Bronchial epithelial cell (primary cell): ENCODE results near the gene EXOSC10. TPM values are rescaled to one million over a fixed set of nuclear protein-coding genes. Genes with fewer than 3 reads are reported as not detected.

Experiments used
- DNase-seq: peaks from one replicate; pipeline ENCODE4 v3.0.0-alpha.2; 2010; ENCODE audit warnings: low read depth
- FAIRE-seq: peaks from 2 replicates; lab custom pipeline; 2011; peaks lifted over from hg19 to GRCh38; lab: Jason Lieb, UNC
- H3K27me3 ChIP-seq: 2 replicates; pipeline ENCODE4 v1.5.1; 2011; ENCODE audit warnings: low read length; ENCODE audit not compliant: control insufficient read depth, insufficient read depth
- H3K36me3 ChIP-seq: 2 replicates; pipeline ENCODE4 v1.5.1; 2011; ENCODE audit warnings: low read length; ENCODE audit not compliant: control insufficient read depth, insufficient read depth
- H3K4me3 ChIP-seq: 2 replicates; pipeline ENCODE4 v1.5.1; 2011; ENCODE audit warnings: mild to moderate bottlenecking, low read depth, low read length, control low read depth
- total RNA-seq: library from RNA; depleted of rRNA; stranded (reverse); fragments of >200 nt; gene quantifications from 2 replicates; pipeline ENCODE4 v1.2.1, GENCODE V29; 2014
- TF ChIP-seq, protein P1 (sequence below): IDR thresholded peaks from 2 replicates; pipeline ENCODE4 v1.5.1; 2011; ENCODE audit warnings: mild to moderate bottlenecking, moderate library complexity, low read length, control low read depth, inconsistent platforms; ENCODE audit not compliant: insufficient read depth, severe bottlenecking

EXOSC10 gene
- 37.4 and 45.1 TPM in 2 replicates for total RNA-seq

DNA sequence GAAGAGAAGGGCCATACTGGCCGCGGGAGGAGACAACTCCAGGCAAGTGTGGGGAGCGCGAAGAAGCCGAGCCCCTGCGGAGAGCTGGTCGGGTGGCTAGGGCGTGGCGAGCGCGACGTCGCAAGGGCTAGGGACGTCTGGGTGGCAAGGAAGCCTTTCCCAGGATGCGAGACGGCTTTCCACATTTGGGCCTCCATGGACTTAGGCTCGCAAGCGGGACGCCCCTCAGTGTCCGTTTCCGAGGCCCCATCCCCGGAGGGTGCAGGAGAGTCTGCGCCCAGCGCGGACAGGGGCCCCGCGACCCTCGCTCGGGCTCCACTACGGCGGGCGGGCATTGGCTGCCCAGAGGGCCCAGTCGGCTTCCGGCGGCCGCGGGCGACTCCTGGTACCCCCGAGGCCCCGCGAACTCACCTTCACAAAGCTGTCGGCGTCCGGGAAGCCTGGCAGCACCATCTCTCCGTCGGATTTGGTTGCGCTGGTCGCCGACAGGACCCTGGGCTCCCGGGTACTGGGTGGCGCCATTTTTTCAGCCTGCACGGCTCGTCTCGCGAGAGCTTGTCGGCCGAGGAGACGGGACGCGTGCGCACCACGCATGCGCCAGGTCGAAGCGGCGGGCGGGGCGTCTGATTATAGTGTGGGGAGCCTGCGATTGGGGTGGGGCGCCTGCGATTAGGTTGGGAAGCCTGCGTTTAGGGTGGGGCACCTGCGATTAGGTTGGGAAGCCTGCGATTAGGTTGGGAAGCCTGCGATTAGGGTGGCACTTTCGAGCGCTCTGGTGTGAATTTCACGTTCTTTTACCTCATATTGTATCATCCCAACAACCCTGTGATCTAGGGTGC, at the start of gene EXOSC10:
TSS of gene EXOSC10 (minus strand) at position 560 of the 839 bp plus-strand sequence. CDS start at position 522, 38 bp downstream.
- FAIRE-seq, result no peak
- peaks cover 5% of the 10 kb centered on the region for H3K36me3 ChIP-seq
- peak; percentile 74 for DNase-seq
- TF ChIP-seq, protein P1, sequence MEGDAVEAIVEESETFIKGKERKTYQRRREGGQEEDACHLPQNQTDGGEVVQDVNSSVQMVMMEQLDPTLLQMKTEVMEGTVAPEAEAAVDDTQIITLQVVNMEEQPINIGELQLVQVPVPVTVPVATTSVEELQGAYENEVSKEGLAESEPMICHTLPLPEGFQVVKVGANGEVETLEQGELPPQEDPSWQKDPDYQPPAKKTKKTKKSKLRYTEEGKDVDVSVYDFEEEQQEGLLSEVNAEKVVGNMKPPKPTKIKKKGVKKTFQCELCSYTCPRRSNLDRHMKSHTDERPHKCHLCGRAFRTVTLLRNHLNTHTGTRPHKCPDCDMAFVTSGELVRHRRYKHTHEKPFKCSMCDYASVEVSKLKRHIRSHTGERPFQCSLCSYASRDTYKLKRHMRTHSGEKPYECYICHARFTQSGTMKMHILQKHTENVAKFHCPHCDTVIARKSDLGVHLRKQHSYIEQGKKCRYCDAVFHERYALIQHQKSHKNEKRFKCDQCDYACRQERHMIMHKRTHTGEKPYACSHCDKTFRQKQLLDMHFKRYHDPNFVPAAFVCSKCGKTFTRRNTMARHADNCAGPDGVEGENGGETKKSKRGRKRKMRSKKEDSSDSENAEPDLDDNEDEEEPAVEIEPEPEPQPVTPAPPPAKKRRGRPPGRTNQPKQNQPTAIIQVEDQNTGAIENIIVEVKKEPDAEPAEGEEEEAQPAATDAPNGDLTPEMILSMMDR, result no peak
- H3K4me3 ChIP-seq, result peak within 1 kb of the TSS; percentile 83
- no peaks in the 10 kb centered on the region for H3K27me3 ChIP-seq

DNA sequence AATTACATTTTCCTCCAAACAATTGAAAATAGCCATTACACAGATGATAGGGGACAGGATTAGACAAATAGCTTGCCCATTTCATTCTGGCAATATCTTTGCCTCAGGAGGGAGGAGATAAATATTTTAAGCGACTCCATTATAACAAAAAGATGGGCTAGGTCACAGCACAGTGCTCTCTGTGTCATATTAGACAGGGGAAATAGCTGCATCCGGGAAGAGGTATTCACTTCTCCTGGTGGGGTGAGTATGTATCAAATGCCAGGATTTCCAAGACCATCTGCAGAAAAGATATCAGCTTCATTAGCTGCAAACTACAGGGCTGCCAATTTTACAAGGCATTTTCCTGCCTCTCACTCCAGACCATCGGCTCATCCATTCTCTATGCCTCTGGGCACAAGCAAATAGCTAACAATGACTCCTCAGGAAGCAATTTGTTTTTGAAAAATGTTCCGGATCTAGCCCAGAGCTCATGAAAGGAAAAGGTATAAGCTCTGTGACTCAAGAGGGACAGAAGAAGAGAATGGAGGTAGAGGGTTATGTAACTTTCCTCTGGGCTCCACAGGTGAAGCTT, 47.6 kb upstream of the EXOSC10 start:
- no peak for FAIRE-seq
- Histone ChIP-seq H3K36me3 (peaks cover 9% of the 10 kb centered on the region), H3K27me3 (no peaks in the 10 kb centered on the region), H3K4me3 (no peak overlapping the region)
- peak; percentile 74 for DNase-seq
- TF ChIP-seq, protein P1, result no peak

DNA sequence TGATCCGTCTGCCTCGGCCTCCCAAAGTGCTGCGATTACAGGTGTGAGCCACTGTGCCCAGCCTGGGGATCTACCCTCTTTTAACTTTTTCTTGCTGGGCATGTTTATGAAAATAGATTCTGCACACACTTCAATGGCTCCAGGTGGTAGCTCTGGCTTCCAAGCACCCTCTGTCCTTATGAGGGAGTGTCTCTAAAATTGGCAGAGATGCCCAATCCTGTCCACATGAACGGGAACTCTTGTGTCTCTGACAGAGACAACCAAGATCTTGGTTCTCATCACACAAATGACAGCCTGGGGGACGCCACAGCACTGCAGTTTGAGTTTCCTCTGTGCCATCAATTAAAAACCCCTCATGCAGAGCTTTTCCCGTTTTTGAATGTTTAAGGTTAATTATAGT, 46.1 kb upstream of the EXOSC10 start:
- Histone ChIP-seq H3K36me3 (peaks cover 6% of the 10 kb centered on the region), H3K4me3 (no peak overlapping the region), H3K27me3 (no peaks in the 10 kb centered on the region)
- no peak for FAIRE-seq
- TF ChIP-seq, protein P1, result no peak
- no peak for DNase-seq

DNA sequence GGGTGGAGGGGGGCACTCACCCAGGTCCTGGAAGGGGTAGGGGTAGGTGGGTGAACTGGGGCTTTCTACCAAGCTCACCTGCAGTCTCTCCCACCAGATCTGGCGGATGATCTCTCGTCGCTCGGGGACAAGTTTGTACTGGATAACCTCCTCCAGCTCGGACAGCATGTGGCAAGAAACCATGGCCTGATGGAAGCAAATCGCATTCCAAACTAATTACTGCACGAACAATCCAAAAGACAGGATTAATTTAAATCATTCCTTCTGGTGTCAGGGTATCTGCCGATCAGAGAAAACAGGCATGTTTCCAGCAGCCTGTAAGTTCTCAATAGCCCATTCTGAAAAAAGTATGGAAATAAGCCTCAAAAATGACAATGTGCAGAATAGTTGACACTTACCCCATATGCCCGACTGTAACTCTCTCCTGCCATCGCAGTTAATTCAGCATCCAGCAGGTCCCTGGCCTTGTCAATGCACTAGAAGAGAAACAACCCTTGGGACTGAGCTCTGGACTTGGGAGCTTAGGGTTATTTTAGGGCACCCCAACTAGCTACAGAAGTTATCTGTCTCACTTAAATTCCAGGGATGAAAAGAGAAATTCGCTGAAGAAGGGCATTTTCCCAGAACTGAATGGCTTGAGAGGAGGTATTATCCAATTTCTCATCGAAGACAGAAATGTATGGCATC, 45.0 kb upstream of the EXOSC10 start:
- Histone ChIP-seq H3K27me3 (no peaks in the 10 kb centered on the region), H3K36me3 (peaks cover 3% of the 10 kb centered on the region), H3K4me3 (no peak overlapping the region)
- FAIRE-seq (no peak), DNase-seq (no peak)
- TF ChIP-seq, protein P1, result no peak

DNA sequence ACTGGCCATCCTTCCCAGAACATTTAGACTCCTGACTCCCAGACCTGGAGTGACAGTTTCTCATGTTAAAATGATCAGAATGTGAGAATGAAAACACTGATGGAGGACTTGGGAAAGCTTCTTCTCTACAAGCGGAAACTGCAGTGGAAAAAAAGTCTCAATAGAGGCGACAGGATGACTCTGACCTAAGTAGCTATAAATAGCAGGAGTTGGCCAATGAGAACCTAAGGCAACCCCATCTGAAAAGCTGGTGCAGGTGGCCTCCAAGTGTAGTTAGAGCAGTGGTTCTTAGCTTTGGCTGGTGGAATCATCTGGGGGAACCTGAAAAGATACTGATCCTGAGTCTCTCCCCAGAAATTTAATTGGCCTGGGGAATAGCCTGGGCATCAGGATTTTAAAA, 44.2 kb upstream of the EXOSC10 start:
- Histone ChIP-seq H3K36me3 (peaks cover 3% of the 10 kb centered on the region), H3K27me3 (no peaks in the 10 kb centered on the region), H3K4me3 (no peak overlapping the region)
- DNase-seq (no peak), FAIRE-seq (no peak)
- TF ChIP-seq, protein P1, result no peak
